Kidney epithelial cell (primary cell): Measurements from ENCODE around the gene NR1H2. TPM values are rescaled to one million over a fixed set of nuclear protein-coding genes. Genes with fewer than 3 reads are reported as not detected.

Source experiments
- DNase-seq: peaks from one replicate; pipeline ENCODE4 v3.0.0-alpha.2; 2010; ENCODE audit warnings: low read depth
- H3K27me3 ChIP-seq: 2 replicates; pipeline ENCODE4 v1.6.0; 2011; ENCODE audit warnings: low read length; ENCODE audit not compliant: control insufficient read depth, insufficient read depth
- H3K36me3 ChIP-seq: 2 replicates; pipeline ENCODE4 v1.5.1; 2011; ENCODE audit warnings: low read length; ENCODE audit not compliant: control insufficient read depth, insufficient read depth
- H3K4me3 ChIP-seq: 2 replicates; pipeline ENCODE4 v1.5.1; 2011; ENCODE audit warnings: low read depth, mild to moderate bottlenecking, control low read depth, low read length
- CTCF ChIP-seq: IDR thresholded peaks from 2 replicates; pipeline ENCODE4 v1.5.1; 2011; ENCODE audit warnings: mild to moderate bottlenecking, moderate library complexity, low read length, control low read depth, inconsistent platforms; ENCODE audit not compliant: insufficient read depth, poor library complexity, severe bottlenecking
- total RNA-seq: library from RNA; depleted of rRNA; stranded (reverse); fragments of >200 nt; gene quantifications from 2 replicates; pipeline ENCODE4 v1.2.3, GENCODE V29; 2015

Gene NR1H2
- total RNA-seq, 1 donor from 2014 or later: 86.5 TPM

GRCh38 chr19:50406829-50407228, 30.6 kb downstream of the NR1H2 start:
- no peaks in the 10 kb centered on the region for H3K36me3 ChIP-seq
- no peaks in the 10 kb centered on the region for H3K27me3 ChIP-seq
- no peak for TF ChIP-seq CTCF
- H3K4me3 ChIP-seq: no peak overlapping the region
- no peak for DNase-seq

DNA sequence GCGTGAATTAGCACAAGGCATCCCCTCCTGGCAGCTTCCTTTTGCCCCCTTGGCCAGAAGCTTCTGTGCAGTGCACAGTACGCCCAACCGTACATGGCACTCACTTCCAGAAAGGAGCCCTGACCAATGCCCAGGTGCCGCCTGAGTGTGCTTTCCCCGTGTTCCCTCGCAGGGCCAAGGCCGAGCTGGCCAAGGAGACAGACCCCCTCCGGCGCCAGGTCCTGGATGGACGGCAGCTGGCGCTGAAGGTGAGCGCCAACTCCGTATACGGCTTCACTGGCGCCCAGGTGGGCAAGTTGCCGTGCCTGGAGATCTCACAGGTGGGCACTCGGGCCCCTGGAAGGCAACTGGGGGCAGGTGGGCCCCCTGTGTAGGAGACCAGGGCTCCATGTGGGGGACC, 33.1 kb downstream of the NR1H2 start:
- no peak for DNase-seq
- TF ChIP-seq CTCF: no peak
- Histone ChIP-seq H3K4me3 (no peak overlapping the region), H3K27me3 (no peaks in the 10 kb centered on the region), H3K36me3 (no peaks in the 10 kb centered on the region)

- Histone ChIP-seq H3K27me3 (no peaks in the 10 kb centered on the region), H3K36me3 (no peaks in the 10 kb centered on the region)
- TF ChIP-seq CTCF: no peak
These were observed 33.9 kb downstream of the NR1H2 start for GRCh38 chr19:50410109-50410508.

GRCh38 chr19:50412419-50412818, 36.2 kb downstream of the NR1H2 start:
- H3K27me3 ChIP-seq: no peaks in the 10 kb centered on the region
- TF ChIP-seq CTCF: no peak
- no peak overlapping the region for H3K4me3 ChIP-seq
- no peak for DNase-seq
- no peaks in the 10 kb centered on the region for H3K36me3 ChIP-seq

More at GRCh38 chr19:50410109-50410508, 33.9 kb downstream of the NR1H2 start:
- no peak overlapping the region for H3K4me3 ChIP-seq
- no peak for DNase-seq

GRCh38 chr19:50413096-50413495, 36.8 kb downstream of the NR1H2 start:
- DNase-seq: no peak
- no peaks in the 10 kb centered on the region for H3K36me3 ChIP-seq
- no peak overlapping the region for H3K4me3 ChIP-seq
- H3K27me3 ChIP-seq: peaks cover 4% of the 10 kb centered on the region
- no peak for TF ChIP-seq CTCF

GRCh38 chr19:50413531-50413930, 37.3 kb downstream of the NR1H2 start:
- TF ChIP-seq CTCF: no peak
- no peak for DNase-seq
- no peaks in the 10 kb centered on the region for H3K36me3 ChIP-seq
- H3K27me3 ChIP-seq: peaks cover 8% of the 10 kb centered on the region
- H3K4me3 ChIP-seq: no peak overlapping the region
